Ovary (tissue), 9 donors: Measurements from ENCODE around the gene SGMS1. TPM values are rescaled to one million over a fixed set of nuclear protein-coding genes. Genes with fewer than 3 reads are reported as not detected.

ENCODE experiments used
- DNase-seq, 5 donors: peaks; one replicate each; pipeline ENCODE4 v3.0.0-alpha.2; 2019 to 2020
- H3K27ac ChIP-seq, 2 donors: fragments of 200-600 bp; one replicate each; pipeline versions ENCODE4 v1.5.1 to v1.8.0; 2019 to 2022
- H3K27me3 ChIP-seq: fragments of 200-600 bp; one replicate; pipeline ENCODE4 v1.8.0; 2022
- H3K36me3 ChIP-seq: fragments of 200-600 bp; sonication (generic); one replicate; pipeline ENCODE4 v1.5.1; 2019
- H3K4me1 ChIP-seq: one replicate; pipeline ENCODE4 v1.8.1; 2013; ENCODE audit warnings: mild to moderate bottlenecking, moderate library complexity; ENCODE audit not compliant: insufficient read depth
- H3K4me3 ChIP-seq: fragments of 200-600 bp; sonication (generic); one replicate; pipeline ENCODE4 v1.5.1; 2017
- H3K9me3 ChIP-seq, 2 donors: fragments of 200-600 bp in 1 of 2; sonication (generic) in 1 of 2; one replicate each; pipeline versions ENCODE4 v1.5.1 to v1.8.1; 2013 to 2019; ENCODE audit warnings: mild to moderate bottlenecking in 1 of 2, moderate library complexity in 1 of 2
- EP300 ChIP-seq: sonication (generic); formaldehyde crosslinking; IDR thresholded peaks from one replicate; pipeline ENCODE4 v1.6.1; 2017; ENCODE audit warnings: antibody characterized with exemption
- POLR2A ChIP-seq: fragments of 450-650 bp; IDR thresholded peaks from one replicate; pipeline ENCODE4 v1.6.1; 2017; ENCODE audit warnings: antibody characterized with exemption, mild to moderate bottlenecking, moderate library complexity
- WGBS, 3 donors: extraction: QIAGEN DNeasy Blood & Tissue Kit in 1 of 3; methylation state at CpG; one replicate each; pipeline versions ENCODE4 v1.1.5 to v1.1.7; 2013 to 2017; 5-methylcytosine and 5-hydroxymethylcytosine counted together
- intact Hi-C, 4 donors: fragments of 100-400 bp; cut with DNase I; formaldehyde crosslinking; loops; one replicate each; pipeline versions ENCODE4 v1.11.0 to v1.15.1; 2022 to 2023
- polyA plus RNA-seq, 2 donors: library from polyadenylated mRNA; stranded (reverse); fragments of 200-250 nt in 1 of 2; fragments of 350-450 nt in 1 of 2; fragmentation: Illumina TruSeq in 1 of 2; extraction: RNeasy Lipid Tissue Mini Kit (QIAGEN cat#74804) in 1 of 2; gene quantifications; one replicate each; pipeline ENCODE4 v1.2.3, GENCODE V29; 2013 to 2014
- total RNA-seq, 7 donors: library from RNA; depleted of rRNA in 2 of 7; stranded (reverse); fragments of >200 nt in 2 of 7; fragmentation: NEBNext Ultra II Directional in 3 of 7; extraction: Animal tissue kit (Norgen Biotek cat#: 25700) in 3 of 7; gene quantifications; one replicate each; pipeline versions ENCODE4 v1.1.0 to v1.2.4, GENCODE V29; 2016 to 2023
- TF ChIP-seq, protein P1 (sequence below), 3 donors: fragments of 450-650 bp in 2 of 3; fragments of 200-600 bp in 1 of 3; IDR thresholded peaks; one replicate each; pipeline versions ENCODE4 v1.5.1 to v1.8.0; 2016 to 2022; ENCODE audit warnings: antibody characterized with exemption in 3 of 3, mild to moderate bottlenecking in 1 of 3
- donor health status: DM: no; HTN: no; CAD: no; lungs with moderate emphysema.
- donor health status: DM: no; HTN: no; CAD: no.
- donor health status: Bipolar disorder and iron deficiency.
- donor health status: DM: yes; HTN: yes; CAD: no.
- donor health status: DM: no; HTN: no; CAD: no.
- donor health status: DM: yes; HTN: yes; CAD: no.

The SGMS1 gene
- total and polyA plus RNA-seq, 9 donors, result 15.6 to 90.0 (median 39.0) TPM

DNA sequence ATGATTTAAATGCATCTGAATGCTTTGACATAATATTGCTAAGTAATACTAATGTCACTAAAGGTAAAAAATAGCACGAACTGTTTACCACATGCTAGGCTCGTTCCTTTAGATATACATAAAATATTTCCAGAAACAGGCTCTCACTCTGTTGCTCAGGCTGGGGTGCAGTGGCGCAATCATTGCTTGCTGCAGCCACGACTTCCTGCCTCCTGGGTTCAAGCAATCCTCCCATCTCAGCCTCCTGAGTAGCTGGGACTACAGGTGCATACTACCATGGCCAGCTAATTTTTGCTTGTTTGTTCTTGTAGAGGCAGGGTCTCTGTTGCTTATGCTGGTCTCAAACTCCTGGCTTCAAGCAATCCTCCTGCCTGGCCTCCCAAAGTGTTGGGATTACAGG, 183.3 kb downstream of the SGMS1 start:
- no peaks in the 10 kb centered on the region for H3K4me1 ChIP-seq
- no peak for TF ChIP-seq EP300
- H3K27ac ChIP-seq, result no peak overlapping the region
- no peak overlapping the region for H3K4me3 ChIP-seq
- WGBS, 3 donors, result 91 to 94% (median 93%) methylated on average over 4 of the region's 4 CpGs
- H3K9me3 ChIP-seq, result no peaks in the 10 kb centered on the region
- DNase-seq, result no peak
- H3K27me3 ChIP-seq, result no peaks in the 10 kb centered on the region
- no peaks in the 10 kb centered on the region for H3K36me3 ChIP-seq
- intact Hi-C loops, result no loop called here

- 92 to 93% (median 93%) methylated on average over 2 of the region's 2 CpGs for WGBS, 3 donors
- Histone ChIP-seq H3K4me3 (no peak overlapping the region), H3K36me3 (no peaks in the 10 kb centered on the region), H3K9me3 (no peaks in the 10 kb centered on the region), H3K4me1 (no peaks in the 10 kb centered on the region), H3K27me3 (no peaks in the 10 kb centered on the region), H3K27ac (no peak overlapping the region)
- no peak for DNase-seq
- TF ChIP-seq, protein P1, sequence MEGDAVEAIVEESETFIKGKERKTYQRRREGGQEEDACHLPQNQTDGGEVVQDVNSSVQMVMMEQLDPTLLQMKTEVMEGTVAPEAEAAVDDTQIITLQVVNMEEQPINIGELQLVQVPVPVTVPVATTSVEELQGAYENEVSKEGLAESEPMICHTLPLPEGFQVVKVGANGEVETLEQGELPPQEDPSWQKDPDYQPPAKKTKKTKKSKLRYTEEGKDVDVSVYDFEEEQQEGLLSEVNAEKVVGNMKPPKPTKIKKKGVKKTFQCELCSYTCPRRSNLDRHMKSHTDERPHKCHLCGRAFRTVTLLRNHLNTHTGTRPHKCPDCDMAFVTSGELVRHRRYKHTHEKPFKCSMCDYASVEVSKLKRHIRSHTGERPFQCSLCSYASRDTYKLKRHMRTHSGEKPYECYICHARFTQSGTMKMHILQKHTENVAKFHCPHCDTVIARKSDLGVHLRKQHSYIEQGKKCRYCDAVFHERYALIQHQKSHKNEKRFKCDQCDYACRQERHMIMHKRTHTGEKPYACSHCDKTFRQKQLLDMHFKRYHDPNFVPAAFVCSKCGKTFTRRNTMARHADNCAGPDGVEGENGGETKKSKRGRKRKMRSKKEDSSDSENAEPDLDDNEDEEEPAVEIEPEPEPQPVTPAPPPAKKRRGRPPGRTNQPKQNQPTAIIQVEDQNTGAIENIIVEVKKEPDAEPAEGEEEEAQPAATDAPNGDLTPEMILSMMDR (IDR thresholded peaks at IDR 0.05), result no peak
- TF ChIP-seq POLR2A (no peak), EP300 (no peak)
- intact Hi-C loops, result no loop called here
Observed at GRCh38 chr10:50439806-50440205, 183.9 kb downstream of the SGMS1 start.

GRCh38 chr10:50439187-50439586, 184.6 kb downstream of the SGMS1 start:
- no peak overlapping the region for H3K4me3 ChIP-seq
- no peaks in the 10 kb centered on the region for H3K9me3 ChIP-seq
- TF ChIP-seq EP300, result no peak
- TF ChIP-seq, protein P1 (IDR thresholded peaks at IDR 0.05), result no peak
- no peak for TF ChIP-seq POLR2A
- no peaks in the 10 kb centered on the region for H3K36me3 ChIP-seq
- no peaks in the 10 kb centered on the region for H3K27me3 ChIP-seq
- H3K27ac ChIP-seq, result no peak overlapping the region
- no peaks in the 10 kb centered on the region for H3K4me1 ChIP-seq
- intact Hi-C loops, result no loop called here
- DNase-seq, result no peak
- WGBS, 3 donors, result 70 to 83% (median 83%) methylated on average over 2 of the region's 2 CpGs

DNA sequence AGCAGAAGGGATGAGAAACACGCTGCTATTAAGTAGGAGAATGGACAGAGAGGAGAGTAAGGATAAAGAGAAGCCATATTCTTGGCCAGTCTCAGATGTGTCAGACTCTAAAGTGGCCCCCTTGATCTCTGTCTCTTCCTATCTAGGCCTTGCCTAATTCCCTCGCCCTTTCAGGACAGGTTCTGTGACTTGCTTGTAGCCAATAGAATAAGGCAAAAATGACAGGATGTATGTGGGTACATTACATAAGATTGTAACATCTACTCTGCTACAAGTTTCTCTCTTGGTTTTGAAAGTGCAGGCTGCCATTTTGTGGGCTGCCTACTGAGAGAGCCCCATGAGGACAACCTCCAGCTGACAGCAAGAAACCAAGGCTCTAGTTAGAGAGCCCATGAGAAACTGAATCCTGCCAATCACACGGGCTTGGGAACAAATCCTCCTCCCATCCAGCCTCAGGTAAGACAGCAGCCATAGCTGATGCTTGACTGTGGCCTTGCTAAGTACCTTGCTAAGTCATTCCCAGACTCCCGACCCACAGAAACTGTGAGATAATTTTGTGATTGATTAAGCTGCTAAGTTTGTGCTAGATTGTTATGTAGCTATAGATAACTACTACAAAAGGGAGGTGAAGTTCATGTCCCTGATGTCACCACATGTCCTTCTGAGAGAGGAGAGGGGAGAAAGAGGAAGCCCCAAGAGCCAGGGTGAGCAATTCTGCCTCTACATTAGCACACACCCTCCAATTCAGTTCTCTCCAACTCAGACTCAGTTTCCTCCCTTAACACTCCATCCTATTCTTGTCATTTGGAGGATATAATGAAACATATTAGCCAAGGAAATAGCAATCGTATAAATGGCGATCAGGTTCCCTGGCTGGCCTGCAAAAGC, 185.5 kb downstream of the SGMS1 start:
- H3K27me3 ChIP-seq, result no peaks in the 10 kb centered on the region
- H3K9me3 ChIP-seq, result no peaks in the 10 kb centered on the region
- no peak overlapping the region for H3K27ac ChIP-seq
- no peak for DNase-seq
- intact Hi-C loops, result no loop called here
- H3K36me3 ChIP-seq, result no peaks in the 10 kb centered on the region
- no peak overlapping the region for H3K4me3 ChIP-seq
- H3K4me1 ChIP-seq, result no peaks in the 10 kb centered on the region
- WGBS, 3 donors, result 93 to 97% (median 96%) methylated on average over 6 of the region's 6 CpGs
- no peak for TF ChIP-seq EP300
- TF ChIP-seq, protein P1 (IDR thresholded peaks at IDR 0.05), result no peak
- TF ChIP-seq POLR2A, result no peak

GRCh38 chr10:50437248-50437647, 186.5 kb downstream of the SGMS1 start:
- Histone ChIP-seq H3K27me3 (no peaks in the 10 kb centered on the region), H3K36me3 (no peaks in the 10 kb centered on the region), H3K9me3 (no peaks in the 10 kb centered on the region), H3K4me1 (no peaks in the 10 kb centered on the region), H3K27ac (no peak overlapping the region), H3K4me3 (no peak overlapping the region)
- TF ChIP-seq EP300, result no peak
- TF ChIP-seq, protein P1 (IDR thresholded peaks at IDR 0.05), result no peak
- TF ChIP-seq POLR2A, result no peak
- 90 to 98% (median 96%) methylated on average over 1 of the region's 1 CpG for WGBS, 3 donors
- intact Hi-C loops, result no loop called here
- no peak for DNase-seq
